GM19035 (cell line): ENCODE results near the gene CAND2.
A peak's percentile ranks its signal among the peaks of the same experiment; 100 is the strongest.
"Not testable (repeated sequence)": the region's sequence is repeated elsewhere in the genome, so short reads cannot be mapped to it uniquely, and the experiment has no call there.

Source experiments
- ATAC-seq: cut with Tn5 transposase; IDR thresholded peaks from one replicate; pipeline ENCODE4 v1.9.1; 2021; ENCODE audit not compliant: unreplicated experiment

CAND2 gene

GRCh38 chr3:12852201-12852600, 55.7 kb downstream of the CAND2 start:
- ATAC-seq = no peak

GRCh38 chr3:12853847-12854246, 57.4 kb downstream of the CAND2 start:
- not testable (repeated sequence) for ATAC-seq

DNA sequence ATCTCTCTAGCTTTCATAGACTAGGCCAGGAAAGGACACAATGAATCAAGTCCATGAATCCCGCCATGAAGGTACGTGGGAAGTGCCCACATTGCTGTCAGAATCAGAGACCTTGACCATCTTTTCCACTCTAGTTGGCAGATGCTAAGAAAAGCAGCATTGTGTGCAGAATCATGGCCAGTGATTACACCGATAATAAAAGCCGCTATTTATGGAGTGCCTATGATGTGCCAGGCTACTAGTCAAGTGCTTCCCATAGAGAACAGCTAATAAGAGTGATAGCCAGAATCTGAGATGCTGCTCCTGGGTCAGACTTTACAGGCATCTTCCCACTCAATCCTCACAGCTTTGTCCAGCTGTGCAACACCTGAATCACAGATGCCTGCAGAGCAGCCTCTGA, 58.1 kb downstream of the CAND2 start:
- no peak for ATAC-seq

DNA sequence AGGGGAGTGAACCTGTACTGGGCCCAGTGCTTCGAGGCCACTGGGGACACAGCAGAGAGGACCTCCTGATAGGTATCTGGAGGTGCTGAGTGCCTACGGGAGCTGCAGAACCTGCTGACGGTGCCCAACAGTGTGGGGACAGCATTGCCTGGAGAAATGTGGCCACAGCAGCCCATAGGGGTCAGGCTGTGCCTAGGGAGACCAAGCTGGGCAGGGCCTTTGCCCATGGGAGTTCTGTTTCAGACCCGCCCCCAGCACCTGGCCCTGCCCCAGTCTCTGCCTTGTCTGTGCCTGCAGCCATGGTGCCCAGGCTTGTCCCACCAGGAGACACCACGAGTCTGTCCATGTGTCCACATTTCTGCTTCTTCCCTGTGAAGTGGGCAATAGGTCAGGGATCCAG, 60.1 kb downstream of the CAND2 start:
- no peak for ATAC-seq

DNA sequence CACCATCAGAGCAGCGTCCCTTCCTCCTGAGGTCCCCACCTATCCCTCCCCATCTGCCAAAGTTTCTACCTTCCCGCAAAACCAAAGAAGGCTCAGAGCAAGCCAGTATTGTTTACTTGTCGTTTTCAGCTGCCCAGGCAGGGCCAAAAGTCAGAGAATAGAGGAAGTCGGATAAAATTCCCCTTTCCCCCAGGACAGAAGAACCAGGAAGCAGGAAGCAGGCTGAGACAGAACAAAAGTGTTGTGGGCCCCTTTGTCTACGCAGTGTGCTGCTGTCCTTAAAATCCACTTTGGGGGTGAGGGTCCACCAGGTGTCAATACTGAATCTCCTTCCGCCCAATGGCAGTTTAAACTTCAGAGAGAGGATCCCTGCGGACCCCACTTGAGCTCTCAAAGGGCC, 63.4 kb downstream of the CAND2 start:
- no peak for ATAC-seq

DNA sequence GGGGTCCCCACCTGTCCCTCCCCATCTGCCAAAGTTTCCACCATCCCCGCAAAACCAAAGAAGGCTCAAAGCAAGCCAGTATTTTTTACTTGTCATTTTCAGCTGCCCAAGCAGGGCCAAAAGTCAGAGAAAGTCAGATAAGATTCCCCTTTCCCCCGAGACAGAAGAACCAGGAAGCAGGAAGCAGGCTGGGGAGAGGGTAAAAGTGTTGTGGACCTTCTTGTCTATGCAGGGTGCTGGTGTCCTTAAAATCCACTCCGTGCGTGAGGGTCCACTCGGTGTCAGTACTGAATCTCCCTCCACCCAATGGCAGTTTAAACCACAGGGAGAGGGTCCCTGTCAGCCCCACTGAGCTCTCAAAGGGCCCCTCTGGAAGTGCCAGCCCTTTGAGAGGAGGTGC, 65.1 kb downstream of the CAND2 start:
- ATAC-seq = no peak

- ATAC-seq = no peak
Measured at GRCh38 chr3:12862387-12862786, 65.9 kb downstream of the CAND2 start.

DNA sequence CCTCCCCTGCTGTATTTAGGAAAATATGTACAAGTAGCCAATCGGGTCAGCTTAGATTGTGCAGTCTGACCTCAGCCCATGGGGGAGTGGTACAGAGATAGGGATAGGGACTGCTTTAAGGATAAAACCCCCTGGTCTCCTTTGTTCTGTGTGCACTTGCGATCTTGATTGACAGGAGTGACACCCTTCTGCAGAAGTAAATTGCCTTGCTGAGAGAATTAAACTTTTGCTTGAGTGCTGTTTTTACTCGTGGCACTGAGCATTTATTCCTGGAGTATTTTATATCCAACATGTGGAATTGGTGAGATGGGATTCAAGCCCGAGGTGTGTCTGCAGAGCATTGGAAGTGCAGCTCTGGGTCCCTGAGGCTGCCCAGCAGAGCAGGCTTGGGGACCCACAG, 68.8 kb downstream of the CAND2 start:
- ATAC-seq = no peak

- no peak for ATAC-seq
Measured at GRCh38 chr3:12866836-12867235, 70.4 kb downstream of the CAND2 start.

GRCh38 chr3:12868039-12869034, 71.9 kb downstream of the CAND2 start:
- ATAC-seq = peak; percentile 67

DNA sequence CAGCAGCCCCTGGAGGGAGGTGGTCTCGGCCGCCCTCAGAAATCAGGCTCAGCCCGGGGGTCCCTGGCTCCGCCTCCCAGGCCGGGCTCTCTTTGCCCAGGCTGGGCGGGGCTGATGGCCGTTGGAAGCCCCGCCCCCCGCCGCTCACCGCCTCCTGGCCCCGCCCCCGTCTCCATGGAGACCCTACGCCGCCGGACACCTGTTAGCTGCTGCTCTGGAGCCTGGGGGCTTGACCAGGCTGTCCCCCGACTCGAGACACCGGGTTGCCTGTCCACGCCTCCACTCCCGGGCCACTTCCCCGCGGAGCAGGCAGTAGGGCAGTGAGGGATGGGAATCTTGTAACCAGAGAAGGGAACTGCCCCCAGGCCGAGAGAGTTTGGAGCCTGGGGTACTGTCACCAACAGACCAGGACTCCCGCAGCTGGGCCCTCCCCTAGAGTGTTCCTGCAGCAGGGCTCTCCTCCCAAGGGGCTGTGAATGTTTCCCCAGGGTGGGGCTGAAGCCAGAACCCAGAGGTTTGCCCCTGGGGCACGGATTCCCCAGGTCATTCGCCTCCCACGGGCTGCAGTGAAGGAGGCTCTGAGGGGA, 72.6 kb downstream of the CAND2 start:
- no peak for ATAC-seq

- ATAC-seq = no peak
Measured at GRCh38 chr3:12870942-12871341, 74.5 kb downstream of the CAND2 start.

- ATAC-seq = no peak
Measured at GRCh38 chr3:12871404-12871983, 75.0 kb downstream of the CAND2 start.

GRCh38 chr3:12875857-12876836, 79.7 kb downstream of the CAND2 start:
- ATAC-seq = no peak

DNA sequence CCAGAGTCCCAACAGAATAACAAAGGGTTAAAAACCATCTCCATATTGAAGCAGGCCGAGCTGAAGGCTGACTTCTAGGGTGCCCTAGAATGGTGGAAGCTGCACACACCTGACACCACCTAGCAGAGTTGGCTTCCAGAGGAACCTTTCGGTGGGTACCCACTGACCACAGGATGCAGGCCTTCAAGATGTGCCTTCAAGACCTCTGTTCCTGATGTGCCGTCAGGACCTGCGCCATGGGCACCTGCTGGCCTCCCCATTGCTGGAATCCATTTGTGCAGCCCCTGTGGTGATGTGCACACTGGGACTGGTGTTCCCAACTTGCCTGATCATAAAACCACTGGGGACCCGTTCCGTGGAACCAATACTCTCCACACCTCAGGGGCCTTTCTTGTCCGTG, 80.6 kb downstream of the CAND2 start:
- no peak for ATAC-seq

- ATAC-seq = no peak
Measured at GRCh38 chr3:12878141-12878574, 81.7 kb downstream of the CAND2 start.

DNA sequence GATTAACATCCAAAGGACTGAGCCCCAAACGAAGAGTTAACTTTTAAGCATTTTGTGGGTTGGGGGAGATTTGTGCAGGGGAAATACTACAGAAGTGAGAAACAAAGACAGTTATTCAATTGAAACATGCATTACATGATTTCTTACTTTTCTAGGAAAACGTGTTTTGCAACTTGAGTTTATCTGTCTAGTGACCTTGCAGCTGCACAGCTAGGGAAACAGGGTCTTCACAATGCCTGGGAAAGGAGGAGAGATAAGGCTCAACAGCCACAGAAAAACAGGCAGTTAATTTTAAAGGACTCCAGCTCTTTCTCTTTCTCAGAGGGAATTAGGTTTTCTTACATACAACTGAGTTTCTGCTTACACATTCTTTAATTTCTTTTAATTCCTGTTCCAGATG, 82.3 kb downstream of the CAND2 start:
- ATAC-seq = not testable (repeated sequence)

GRCh38 chr3:12879191-12879815, 82.8 kb downstream of the CAND2 start:
- ATAC-seq = no peak

GRCh38 chr3:12881858-12882257, 85.4 kb downstream of the CAND2 start:
- peak; percentile 48 for ATAC-seq
